WI38 (cell line): ENCODE data around the gene BTF3.

Experiments used
- H3K4me3 ChIP-seq: 2 replicates; pipeline ENCODE4 v1.5.1; 2011; ENCODE audit warnings: low read depth, mild to moderate bottlenecking, control low read depth, low read length
- TF ChIP-seq, protein P1 (sequence below): IDR thresholded peaks from 2 replicates; pipeline ENCODE4 v1.5.1; 2012; ENCODE audit warnings: low read depth, mild to moderate bottlenecking, control low read depth, low read length

BTF3 gene

DNA sequence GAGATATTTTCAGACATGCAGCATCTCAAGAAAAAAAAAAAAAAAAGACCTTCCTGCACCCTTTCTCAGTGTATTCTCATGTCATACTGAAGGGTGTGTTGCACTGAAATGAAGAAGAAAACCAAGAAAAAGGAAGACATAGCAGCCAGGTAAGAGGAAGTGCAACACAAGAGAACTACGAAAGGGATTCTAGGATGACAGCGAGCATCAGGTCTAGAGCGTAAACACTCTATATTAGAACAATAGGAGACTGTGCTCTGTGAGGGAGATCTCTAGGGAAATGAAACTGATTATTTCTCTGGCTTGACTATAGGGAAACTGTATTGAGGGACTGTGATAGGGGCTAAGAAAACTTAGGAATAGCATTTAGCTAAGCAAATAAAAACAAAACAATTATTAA lies 30.0 kb downstream of the BTF3 start:
- H3K4me3 ChIP-seq: no peak overlapping the region
- TF ChIP-seq, protein P1, sequence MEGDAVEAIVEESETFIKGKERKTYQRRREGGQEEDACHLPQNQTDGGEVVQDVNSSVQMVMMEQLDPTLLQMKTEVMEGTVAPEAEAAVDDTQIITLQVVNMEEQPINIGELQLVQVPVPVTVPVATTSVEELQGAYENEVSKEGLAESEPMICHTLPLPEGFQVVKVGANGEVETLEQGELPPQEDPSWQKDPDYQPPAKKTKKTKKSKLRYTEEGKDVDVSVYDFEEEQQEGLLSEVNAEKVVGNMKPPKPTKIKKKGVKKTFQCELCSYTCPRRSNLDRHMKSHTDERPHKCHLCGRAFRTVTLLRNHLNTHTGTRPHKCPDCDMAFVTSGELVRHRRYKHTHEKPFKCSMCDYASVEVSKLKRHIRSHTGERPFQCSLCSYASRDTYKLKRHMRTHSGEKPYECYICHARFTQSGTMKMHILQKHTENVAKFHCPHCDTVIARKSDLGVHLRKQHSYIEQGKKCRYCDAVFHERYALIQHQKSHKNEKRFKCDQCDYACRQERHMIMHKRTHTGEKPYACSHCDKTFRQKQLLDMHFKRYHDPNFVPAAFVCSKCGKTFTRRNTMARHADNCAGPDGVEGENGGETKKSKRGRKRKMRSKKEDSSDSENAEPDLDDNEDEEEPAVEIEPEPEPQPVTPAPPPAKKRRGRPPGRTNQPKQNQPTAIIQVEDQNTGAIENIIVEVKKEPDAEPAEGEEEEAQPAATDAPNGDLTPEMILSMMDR: no peak

DNA sequence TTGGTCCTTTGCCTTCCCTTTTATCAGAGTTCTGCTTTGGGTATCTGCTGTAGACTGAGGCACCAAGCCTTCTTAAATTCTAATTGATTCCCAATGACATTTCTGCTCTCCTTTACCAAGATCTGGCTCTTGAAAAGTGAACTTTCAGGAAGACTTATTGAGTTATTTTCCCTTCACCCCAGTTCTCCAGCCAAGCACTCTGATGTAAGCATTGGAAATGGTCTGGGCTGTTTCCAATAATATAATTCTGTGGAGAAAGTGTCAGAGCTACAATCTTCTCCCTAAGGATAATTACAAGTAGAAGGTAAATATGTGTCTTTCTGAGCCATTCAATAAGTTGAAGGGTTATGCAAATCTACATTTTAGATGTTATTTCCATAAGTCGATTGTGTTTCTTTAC lies 30.8 kb downstream of the BTF3 start:
- no peak overlapping the region for H3K4me3 ChIP-seq
- TF ChIP-seq, protein P1: no peak

DNA sequence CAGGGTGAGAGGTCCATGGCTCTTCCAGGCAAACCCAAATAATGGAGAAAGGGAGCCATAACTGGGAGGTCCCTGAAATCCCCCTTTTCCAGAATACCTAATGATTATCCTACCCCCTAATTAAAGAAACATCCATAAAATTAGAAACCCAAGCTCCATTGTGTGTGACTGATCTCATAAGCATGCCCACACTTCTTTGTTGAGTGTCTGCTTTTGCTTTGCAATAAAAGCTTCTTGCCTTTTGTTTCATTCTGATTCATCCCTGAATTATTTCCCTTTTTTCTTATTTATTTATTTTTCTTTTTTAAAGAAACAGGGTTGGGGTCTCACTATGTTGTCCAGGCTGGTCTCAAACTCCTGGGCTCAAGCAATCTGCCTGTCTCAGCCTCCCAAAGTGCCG lies 33.1 kb downstream of the BTF3 start:
- no peak overlapping the region for H3K4me3 ChIP-seq
- TF ChIP-seq, protein P1: no peak

DNA sequence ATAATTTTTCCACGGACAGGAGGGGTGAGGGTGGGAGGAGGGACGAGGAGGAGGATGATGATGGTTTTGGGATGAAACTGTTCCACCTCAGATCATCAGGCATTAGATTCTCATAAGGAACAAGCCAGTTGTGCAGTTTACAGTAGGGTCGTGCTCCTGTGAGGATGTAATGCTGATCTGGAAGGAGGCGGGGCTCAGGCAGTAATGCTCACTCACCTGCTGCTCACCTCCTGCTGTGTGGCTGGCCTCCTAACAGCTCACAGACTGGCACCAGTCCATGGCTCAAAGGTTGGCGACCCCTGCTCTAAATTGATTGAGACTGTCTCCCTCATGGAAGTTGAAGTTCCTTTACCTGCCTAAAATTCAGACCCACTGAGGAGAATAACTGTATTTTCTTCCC lies 34.0 kb downstream of the BTF3 start:
- TF ChIP-seq, protein P1: no peak
- no peak overlapping the region for H3K4me3 ChIP-seq

DNA sequence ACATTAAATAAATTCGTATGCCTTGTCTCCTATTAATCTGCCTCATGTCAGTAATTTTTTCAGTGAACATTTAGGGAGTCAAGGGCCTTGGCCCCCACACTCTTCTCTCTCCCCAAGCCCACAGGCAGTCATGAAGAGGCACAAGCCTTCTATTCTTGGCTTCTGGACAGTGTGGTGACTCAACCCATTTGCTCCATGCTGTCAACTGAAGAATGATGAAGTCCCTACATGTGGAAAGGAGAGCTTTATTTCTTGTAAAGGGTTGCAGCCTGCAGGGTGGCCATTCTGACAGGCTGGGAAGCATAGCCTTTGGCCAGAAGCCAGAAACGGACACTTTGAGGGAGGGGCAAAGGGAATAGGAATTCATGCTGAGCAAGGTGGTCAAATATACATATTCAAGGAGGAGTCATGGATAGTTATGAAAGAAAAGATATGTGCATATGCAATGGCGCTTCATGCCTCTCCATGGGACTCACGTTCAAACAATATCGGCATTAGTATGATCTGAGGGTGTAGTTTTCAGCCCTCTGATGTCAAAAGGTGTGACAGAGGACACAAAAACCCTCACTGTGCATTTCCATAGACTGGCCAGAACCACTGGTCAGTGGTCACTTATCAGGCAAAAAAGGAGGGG lies 35.9 kb downstream of the BTF3 start:
- TF ChIP-seq, protein P1: no peak
- no peak overlapping the region for H3K4me3 ChIP-seq

DNA sequence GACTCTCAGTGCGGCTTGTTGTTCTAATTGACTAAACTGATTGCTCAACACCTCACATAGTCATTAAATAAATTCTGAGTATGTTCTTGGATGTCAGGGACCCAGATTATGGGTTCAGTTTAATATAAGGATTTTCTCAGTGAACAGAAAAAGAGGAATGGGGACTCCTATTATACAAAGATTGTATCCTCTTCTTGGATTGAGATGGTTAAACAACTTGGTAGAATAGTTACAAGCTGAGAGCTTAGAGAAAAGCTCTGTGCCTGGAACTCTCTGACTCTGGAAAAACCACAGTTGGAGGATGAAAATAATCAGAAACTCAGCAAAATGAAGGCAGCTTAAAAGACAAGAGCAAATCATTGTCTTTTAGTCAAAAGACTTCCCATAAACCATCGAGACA lies 36.7 kb downstream of the BTF3 start:
- H3K4me3 ChIP-seq: no peak overlapping the region
- TF ChIP-seq, protein P1: no peak

DNA sequence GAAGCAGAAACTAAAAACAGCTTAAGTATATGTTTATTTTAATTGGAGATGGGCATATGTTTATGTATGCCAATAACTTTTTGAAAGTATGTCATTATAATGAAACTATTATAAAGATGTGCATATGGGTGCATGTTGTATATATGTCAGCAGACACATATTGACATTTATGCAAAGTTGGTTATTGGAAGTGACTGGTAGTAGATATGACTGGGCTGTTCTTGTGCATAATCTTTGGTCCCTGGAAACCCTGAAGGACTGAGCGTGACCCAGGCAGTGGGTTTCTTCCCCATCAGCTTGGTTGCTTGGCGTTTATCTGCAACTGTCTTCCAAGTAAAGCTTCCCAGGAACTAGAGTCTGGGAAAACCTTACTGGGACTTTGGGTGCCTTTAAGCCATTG lies 41.5 kb downstream of the BTF3 start:
- TF ChIP-seq, protein P1: no peak
- no peak overlapping the region for H3K4me3 ChIP-seq
